Lung (tissue), 12 donors: ENCODE data around the gene NRXN2. TPM values are rescaled to one million over a fixed set of nuclear protein-coding genes. Genes with fewer than 3 reads are reported as not detected.

ENCODE experiments used
- ATAC-seq: fragments of 200-7000 bp; cut with Tn5 transposase; one replicate; pipeline ENCODE4 v1.9.1; 2020; ENCODE audit warnings: moderate number of reproducible peaks; ENCODE audit not compliant: insufficient read depth, low FRiP score
- DNase-seq, 3 donors: peaks; one replicate each; pipeline ENCODE4 v3.0.0-alpha.2; 2013 to 2017
- H3K27ac ChIP-seq, 2 donors: one replicate each; pipeline ENCODE4 v1.5.1; 2013; ENCODE audit warnings: mild to moderate bottlenecking in 2 of 2, moderate library complexity in 2 of 2, control low read depth in 1 of 2, inconsistent platforms in 1 of 2, low read depth in 1 of 2, low read length in 1 of 2
- H3K27me3 ChIP-seq, 3 donors: one replicate each; pipeline ENCODE4 v1.5.1; 2013; ENCODE audit warnings: low read length in 2 of 3; ENCODE audit not compliant: control insufficient read depth in 3 of 3, insufficient read depth in 3 of 3
- H3K36me3 ChIP-seq, 4 donors: one replicate each; pipeline ENCODE4 v1.5.1; 2013; ENCODE audit warnings: low read length in 4 of 4, mild to moderate bottlenecking in 1 of 4, moderate library complexity in 1 of 4; ENCODE audit not compliant: control insufficient read depth in 4 of 4, insufficient read depth in 4 of 4
- H3K4me1 ChIP-seq, 5 donors: one replicate each; pipeline ENCODE4 v1.5.1; 2013; ENCODE audit warnings: low read length in 5 of 5, mild to moderate bottlenecking in 2 of 5, moderate library complexity in 1 of 5; ENCODE audit not compliant: control insufficient read depth in 5 of 5, insufficient read depth in 5 of 5
- H3K4me3 ChIP-seq: one replicate; pipeline ENCODE4 v1.5.1; 2013; ENCODE audit warnings: mild to moderate bottlenecking, control low read depth, moderate library complexity
- H3K9ac ChIP-seq, 2 donors: one replicate each; pipeline ENCODE4 v1.5.1; 2013; ENCODE audit warnings: low read length in 2 of 2, control low read depth in 1 of 2; ENCODE audit not compliant: insufficient read depth in 1 of 2
- H3K9me3 ChIP-seq, 4 donors: one replicate each; pipeline ENCODE4 v1.5.1; 2013; ENCODE audit warnings: low read length in 3 of 4, mild to moderate bottlenecking in 1 of 4, moderate library complexity in 1 of 4; ENCODE audit not compliant: control insufficient read depth in 4 of 4, insufficient read depth in 3 of 4
- WGBS, 2 donors: extraction: QIAGEN DNeasy Blood & Tissue Kit; methylation state at CpG; one replicate each; pipeline ENCODE4 v1.1.7; 2013; 5-methylcytosine and 5-hydroxymethylcytosine counted together
- polyA plus RNA-seq, 2 donors: library from polyadenylated mRNA; stranded (reverse); fragments of 200-250 nt; gene quantifications; one replicate each; pipeline ENCODE4 v1.2.1, GENCODE V29; 2013
- total RNA-seq, 2 donors: library from RNA; depleted of rRNA in 1 of 2; stranded (reverse); fragments of >200 nt in 1 of 2; gene quantifications; one replicate each; pipeline ENCODE4 v1.2.1, GENCODE V29; 2014 to 2021
- TF ChIP-seq, protein P1 (sequence below): IDR thresholded peaks from 2 replicates; pipeline ENCODE4 v1.5.1; 2012; ENCODE audit warnings: mild to moderate bottlenecking; ENCODE audit errors: control extremely low read depth, extremely low read depth
- donor health status: control.
- donor health status: control.
- donor health status: Bipolar disorder and iron deficiency.
- donor health status: healthy.
- donor health status: DM: yes; HTN: yes; CAD: no.

Gene NRXN2
- total and polyA plus RNA-seq, 4 donors: 0.39 to 6.6 (median 1.1) TPM

DNA sequence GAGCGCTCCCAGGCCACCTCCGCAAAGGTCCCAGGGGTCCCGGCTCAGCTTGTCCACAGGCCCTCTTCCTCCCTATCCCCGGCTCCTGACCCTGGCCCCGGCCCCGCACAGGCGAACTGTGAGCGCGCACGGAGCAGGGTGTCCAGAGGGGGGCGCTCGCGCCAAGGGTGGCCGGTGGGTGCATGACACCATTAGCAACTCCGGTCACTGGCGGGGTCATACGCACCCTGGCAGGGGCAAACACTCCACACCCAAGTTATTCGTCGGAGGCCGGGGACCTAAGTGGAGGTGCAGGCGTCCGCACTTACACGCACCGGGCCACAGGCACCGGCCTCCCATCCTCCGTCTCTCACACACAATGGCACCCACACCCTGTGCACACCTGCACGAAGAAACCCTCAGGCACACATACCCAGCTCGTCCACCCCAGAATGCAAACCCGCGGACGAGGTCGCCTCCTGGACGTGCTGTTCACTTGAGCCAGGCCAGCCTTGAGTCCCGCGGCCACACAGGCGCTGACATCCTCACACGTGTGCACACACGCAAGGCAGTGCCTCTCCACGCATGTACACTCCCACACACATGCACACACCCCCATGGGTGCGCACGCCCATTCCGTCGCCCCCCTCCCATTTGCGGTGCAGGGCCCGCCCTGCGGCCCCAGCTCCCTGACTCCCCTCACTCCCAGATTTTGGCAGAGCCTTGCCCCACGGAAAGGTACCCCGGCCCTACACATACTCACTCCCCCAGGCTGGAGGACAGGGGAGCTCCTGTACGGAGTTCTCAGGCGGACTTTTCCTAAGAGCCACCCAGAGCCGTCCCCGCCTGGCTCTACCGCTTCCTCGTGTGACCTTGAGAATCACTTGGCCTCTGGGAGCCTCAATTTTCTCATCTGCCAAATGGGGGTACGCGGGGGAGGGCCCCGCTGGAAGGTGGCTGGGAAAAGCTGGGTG, 20.9 kb upstream of the NRXN2 start, which contains the start of gene RASGRP2:
Gene RASGRP2, minus strand, starts transcription at position 552 of the 953 bp plus-strand sequence. CDS start 1,276 bp downstream, outside the sequence.
- Histone ChIP-seq H3K36me3 (peaks cover 0 to 5% (median 0%) of the 10 kb centered on the region in 4 donors), H3K9me3 (no peaks in the 10 kb centered on the region), H3K27ac (peak within 1 kb of the TSS; percentile 86 to 91), H3K4me1 (peaks cover 0 to 31% (median 10%) of the 10 kb centered on the region in 5 donors), H3K4me3 (peak within 1 kb of the TSS; percentile 44), H3K9ac (no peak within 1 kb of the TSS), H3K27me3 (peaks cover 0 to 58% (median 29%) of the 10 kb centered on the region in 3 donors)
- ATAC-seq: peak; percentile 41
- DNase-seq: peak in 1 of 3 donors; percentile 19
- WGBS, 2 donors: 1% methylated on average over 43 to 57 of the region's 57 CpGs
- TF ChIP-seq, protein P1, sequence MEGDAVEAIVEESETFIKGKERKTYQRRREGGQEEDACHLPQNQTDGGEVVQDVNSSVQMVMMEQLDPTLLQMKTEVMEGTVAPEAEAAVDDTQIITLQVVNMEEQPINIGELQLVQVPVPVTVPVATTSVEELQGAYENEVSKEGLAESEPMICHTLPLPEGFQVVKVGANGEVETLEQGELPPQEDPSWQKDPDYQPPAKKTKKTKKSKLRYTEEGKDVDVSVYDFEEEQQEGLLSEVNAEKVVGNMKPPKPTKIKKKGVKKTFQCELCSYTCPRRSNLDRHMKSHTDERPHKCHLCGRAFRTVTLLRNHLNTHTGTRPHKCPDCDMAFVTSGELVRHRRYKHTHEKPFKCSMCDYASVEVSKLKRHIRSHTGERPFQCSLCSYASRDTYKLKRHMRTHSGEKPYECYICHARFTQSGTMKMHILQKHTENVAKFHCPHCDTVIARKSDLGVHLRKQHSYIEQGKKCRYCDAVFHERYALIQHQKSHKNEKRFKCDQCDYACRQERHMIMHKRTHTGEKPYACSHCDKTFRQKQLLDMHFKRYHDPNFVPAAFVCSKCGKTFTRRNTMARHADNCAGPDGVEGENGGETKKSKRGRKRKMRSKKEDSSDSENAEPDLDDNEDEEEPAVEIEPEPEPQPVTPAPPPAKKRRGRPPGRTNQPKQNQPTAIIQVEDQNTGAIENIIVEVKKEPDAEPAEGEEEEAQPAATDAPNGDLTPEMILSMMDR: peak; percentile 57

DNA sequence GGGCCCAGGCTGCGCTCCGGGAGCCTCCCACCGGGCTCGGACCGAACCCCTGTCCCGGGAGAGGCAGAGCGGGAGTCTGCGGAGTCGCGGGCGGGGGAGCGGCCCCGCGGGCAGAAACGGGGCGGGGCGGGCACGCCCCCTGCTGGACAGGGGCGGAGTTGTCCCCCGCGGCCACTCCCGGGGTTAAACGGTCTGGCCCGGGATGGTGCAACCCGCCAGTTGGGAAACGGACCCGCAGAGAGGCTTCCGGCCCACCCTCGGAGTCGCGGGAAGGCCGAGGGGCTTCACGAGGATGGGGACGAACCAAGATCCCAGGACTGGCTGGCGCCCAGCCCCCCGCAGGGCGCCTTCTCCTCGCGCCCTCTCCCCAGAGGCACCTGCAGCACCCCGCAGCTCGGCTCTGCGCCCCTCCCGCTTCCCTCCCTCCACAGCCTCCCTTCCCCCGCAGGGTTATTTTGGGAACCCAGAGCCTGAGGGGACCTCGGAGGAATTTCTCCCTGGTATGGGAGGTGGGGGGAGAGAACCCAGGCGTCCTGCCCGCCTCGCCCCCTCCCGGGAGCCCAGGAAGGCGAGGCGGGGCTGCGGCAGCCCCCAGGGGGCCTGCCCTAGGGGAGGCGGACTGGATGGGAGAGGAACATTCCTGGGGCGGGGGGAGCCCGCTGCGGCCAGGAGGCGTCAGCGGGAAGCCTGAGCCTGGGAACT, 20.0 kb upstream of the NRXN2 start:
- WGBS, 2 donors: 0 to 1% methylated on average over 36 to 58 of the region's 58 CpGs
- peaks cover 0 to 58% (median 29%) of the 10 kb centered on the region in 3 donors for H3K27me3 ChIP-seq

GRCh38 chr11:64742087-64742888, 19.3 kb upstream of the NRXN2 start:
- Histone ChIP-seq H3K36me3 (peaks cover 0 to 5% (median 0%) of the 10 kb centered on the region in 4 donors), H3K9ac (no peak overlapping the region), H3K27me3 (peaks cover 0 to 58% (median 29%) of the 10 kb centered on the region in 3 donors), H3K27ac (peak overlapping the region in 1 of 2 donors; percentile 73), H3K4me1 (peaks cover 0 to 31% (median 10%) of the 10 kb centered on the region in 5 donors), H3K4me3 (peak overlapping the region; percentile 51), H3K9me3 (no peaks in the 10 kb centered on the region)
- DNase-seq (no peak), ATAC-seq (no peak)
- WGBS, 2 donors: 9 to 10% methylated on average over 53 to 54 of the region's 54 CpGs
- TF ChIP-seq, protein P1: no peak

More for the DNA sequence above, 20.0 kb upstream of the NRXN2 start:
- peaks cover 0 to 31% (median 10%) of the 10 kb centered on the region in 5 donors for H3K4me1 ChIP-seq
- ATAC-seq (peak; percentile 50), DNase-seq (peak; percentile 34 to 53 (median 42))
- peak overlapping the region; percentile 51 for H3K4me3 ChIP-seq
- H3K27ac ChIP-seq: peak overlapping the region; percentile 71 to 84
- peaks cover 0 to 5% (median 0%) of the 10 kb centered on the region in 4 donors for H3K36me3 ChIP-seq
- H3K9ac ChIP-seq: no peak overlapping the region
- TF ChIP-seq, protein P1: peak; percentile 34
- no peaks in the 10 kb centered on the region for H3K9me3 ChIP-seq
